Endothelial cell of hepatic sinusoid (primary cell): Measurements from ENCODE around the gene TNK1.
"Not testable (repeated sequence)": the region's sequence is repeated elsewhere in the genome, so short reads cannot be mapped to it uniquely, and the experiment has no call there.

Experiments used
- in situ Hi-C: cut with HindIII; loops from 2 replicates; pipeline ENCODE4 v1.10.0; 2017; ENCODE audit warnings: low sequenced_read_pairs

The TNK1 gene

DNA sequence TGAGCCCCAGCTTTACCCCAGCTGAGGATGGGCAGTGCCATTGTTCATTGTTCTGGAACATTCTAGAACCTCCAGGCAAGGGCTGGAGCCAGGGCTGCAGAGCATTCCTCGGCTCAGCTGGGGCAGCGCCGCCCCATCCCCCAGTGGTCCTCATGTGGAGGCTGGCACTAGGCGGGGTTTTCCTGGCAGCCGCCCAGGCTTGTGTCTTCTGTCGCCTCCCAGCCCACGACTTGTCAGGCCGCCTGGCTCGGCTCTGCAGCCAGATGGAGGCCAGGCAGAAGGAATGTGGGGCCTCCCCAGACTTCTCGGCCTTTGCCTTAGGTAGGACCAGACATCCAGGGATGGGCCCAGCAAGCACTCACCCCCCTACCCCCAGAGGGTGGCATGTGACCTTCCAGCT lies 25.8 kb upstream of the TNK1 start, which contains the start of gene TMEM95:
TMEM95 (plus strand) TSS at position 104 of the 400 bp plus-strand sequence; CDS start at position 153, 49 bp downstream.
- in situ Hi-C loops: no loop called here

DNA sequence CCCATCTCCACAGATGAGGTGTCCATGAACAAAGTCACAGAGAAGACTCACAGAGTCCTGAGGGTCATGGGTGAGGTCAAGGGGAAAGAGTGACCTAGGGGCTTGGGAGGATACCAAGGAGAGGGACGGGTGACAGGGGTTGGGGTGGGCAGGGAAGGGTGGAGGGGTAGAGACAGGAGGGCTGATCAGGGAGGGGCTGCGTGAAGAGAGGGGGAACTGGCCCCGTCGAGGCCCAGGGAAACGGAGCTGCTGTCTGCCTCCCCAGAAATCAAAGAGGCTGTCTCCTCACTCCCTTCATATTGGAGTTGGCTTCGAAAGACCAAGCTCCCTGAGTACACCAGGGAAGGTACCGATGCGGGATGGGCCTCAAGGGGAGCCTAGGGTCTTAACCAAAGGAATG lies 25.3 kb upstream of the TNK1 start:
- in situ Hi-C loops: no loop called here

DNA sequence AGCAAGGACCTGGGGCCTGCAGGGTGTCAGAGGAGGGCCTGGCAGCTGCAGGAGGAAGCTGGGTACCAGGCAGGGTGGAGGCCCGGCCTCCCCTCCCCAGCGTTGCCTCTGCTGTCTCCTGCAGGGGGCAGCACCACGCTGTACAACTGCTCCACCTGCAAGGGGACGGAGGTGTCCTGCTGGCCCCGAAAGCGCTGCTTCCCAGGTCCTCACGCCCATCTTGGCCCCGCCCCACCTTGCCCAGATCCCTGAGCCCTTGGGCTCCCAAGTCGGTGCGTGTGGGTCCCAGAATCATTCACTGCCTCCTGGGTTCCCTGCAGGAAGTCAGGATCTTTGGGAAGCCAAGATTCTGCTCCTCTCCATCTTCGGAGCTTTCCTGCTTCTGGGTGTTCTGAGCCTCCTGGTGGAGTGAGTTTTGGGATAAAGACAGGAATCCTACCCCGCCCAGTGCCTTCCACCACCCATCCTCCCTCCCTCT lies 24.8 kb upstream of the TNK1 start:
- in situ Hi-C loops: no loop called here

DNA sequence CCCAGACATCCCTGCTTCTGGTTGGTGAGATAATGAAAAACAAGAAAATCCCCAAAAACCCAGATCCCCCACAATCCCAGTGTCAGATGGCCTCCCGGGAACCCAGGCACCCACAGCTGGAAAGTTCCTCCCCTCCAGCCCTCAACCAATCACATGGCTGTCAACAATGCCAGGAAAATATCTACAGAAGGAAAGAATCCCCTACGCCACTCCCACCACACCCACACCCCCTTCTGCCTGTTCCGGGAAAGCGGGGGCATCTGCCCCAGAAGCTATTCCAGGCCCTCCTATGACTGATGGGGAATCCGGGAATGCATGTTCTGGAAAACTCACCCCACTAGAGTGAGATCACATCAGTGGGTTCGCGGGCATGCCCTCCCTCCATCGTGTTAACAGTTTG lies 24.1 kb upstream of the TNK1 start:
- in situ Hi-C loops: no loop called here

DNA sequence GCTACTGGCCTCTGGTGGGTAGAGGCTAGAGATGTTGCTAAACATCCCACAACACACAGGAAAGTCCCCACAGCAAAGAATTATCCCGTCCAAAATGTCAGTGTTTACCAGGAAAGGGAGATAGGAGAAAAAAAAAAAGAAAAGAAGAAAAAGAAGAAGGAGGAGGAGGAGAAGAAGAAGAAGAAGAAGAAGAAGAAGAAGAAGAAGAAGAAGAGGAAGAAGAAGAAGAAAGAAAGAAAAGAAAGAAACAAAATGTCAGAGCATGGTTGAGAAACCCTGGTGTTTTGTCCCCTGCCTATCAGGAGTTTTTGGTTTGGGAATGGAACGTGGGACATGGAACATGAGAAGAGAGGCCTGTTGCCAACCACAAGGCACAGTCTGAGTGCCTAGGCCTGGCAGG lies 23.5 kb upstream of the TNK1 start:
- in situ Hi-C loops: no loop called here

DNA sequence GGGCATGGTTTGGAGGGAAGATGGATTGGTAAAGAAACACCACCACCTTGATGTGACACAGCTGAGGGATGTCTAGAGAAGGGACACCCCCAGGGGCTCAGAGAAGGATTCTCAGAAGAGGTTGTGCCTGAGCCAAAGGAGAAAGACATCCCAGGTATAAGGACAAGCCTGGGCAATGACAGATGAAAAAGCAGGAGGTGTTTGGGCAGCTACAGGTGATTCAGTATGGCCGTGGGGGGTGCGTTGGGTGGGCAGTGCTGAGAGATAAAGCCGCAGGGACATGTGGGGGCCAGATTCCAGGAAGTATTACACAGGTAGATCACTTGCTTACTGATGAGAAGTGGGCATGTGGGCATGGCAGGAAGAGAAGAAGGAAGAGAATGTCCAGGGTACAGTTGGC lies 19.0 kb upstream of the TNK1 start:
- in situ Hi-C loops: no loop called here

DNA sequence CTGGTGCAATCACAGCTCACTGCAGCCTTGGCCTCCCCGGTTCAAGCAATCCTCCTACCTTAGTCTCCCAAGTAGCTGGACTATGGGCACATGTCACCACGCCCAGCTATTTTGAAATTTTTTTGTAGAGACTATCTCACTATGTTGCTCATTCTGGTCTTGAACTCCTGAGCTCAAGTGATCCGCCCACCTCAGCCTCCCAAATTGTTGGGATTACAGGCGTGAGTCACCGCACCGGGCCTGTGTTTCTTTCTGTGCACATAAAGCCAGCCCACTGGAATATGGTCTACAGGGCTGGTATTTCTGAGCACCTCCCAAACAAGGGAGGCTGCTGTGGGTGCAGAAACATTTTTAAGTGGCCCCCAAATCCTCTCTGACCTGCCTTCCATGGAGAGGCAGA lies 17.6 kb upstream of the TNK1 start:
- in situ Hi-C loops: no loop called here

DNA sequence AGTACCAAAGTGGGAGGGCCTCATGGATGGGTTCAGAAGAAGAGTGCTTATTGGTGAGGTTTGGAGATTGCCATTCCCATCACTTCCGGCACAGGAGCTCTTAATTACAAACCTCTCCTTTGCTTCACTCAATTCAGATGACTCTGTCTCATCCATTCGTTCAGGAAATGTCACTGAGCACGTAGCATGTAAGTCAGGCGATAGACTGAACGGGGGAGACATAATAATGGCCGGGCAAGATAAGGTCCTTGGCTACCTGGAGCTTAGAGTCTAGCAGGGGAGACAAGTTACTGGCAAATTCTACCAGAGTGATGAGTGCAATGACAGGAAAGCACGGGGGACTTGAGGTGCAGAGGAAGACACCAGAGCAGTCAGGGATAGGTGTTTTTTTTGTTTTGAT lies 14.9 kb upstream of the TNK1 start:
- in situ Hi-C loops: not testable (repeated sequence)

DNA sequence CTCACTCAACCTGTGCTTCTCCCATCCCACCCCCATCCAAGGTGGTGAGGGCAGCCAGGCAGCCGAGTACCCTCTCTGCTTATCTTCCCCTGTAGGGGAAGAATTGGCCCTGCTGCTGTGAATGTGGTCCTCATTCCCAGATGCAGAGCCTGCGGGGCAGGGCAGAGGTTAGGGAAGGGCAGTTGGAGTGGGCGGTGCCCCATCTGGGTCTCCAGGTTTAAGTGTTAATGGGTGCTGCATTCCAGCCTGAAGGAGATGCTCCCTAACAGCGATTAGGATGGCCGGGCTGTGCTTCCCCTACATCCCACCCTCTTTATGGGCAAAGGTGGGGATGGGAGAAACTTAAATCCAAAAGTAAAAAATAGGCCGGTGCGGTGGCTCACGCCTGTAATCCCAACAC lies 13.8 kb upstream of the TNK1 start:
- in situ Hi-C loops: no loop called here

DNA sequence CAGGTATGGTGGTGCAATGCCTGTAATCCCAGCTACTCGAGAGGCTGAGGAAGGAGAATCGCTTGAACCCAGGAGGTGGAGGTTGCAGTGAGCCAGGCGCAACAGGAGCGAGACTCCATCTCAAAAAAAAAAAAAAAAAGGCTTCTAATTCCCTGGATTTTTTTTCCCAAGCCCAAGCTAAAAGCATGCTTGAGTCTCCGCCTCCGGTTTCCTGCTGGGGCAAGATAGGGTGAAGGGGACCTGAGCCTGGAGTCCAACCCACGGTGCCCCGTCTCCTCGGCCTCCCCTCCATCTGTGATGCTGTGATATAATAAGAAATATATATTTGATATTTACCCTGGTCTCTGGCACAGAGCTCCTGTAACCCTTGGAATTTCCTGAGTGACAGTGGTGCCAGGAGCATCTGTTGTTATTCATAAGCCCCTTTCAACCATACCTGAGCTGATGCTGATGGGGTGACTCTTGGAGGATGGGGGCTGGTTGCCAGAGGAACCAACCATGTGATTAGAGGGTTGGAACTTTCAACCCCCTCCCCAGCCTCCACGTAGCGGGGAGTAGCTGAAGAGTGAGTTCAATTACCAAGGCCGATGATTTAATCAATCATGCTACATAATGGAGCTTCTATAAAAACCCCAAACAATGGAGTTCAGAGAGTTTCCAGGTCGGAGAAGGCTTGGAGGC lies 12.8 kb upstream of the TNK1 start:
- in situ Hi-C loops: no loop called here

DNA sequence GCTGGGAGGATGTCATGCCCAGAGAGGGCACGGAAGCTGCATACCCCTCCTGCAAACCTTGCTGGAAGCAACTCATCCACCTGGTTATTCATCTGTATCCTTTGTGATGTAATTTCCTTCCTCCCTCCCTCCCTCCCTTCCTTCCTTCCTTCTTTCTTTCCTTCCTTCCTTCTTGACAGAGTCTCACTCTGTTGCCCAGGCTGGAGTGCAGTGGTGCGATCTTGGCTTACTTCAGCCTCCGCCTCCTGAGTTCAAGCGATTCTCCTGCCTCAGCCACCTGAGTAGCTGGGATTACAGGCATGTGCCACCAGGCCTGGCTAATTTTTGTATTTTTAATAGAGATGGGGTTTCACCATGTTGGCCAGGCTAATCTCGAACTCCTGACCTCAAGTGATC lies 12.3 kb upstream of the TNK1 start:
- in situ Hi-C loops: not testable (repeated sequence)

DNA sequence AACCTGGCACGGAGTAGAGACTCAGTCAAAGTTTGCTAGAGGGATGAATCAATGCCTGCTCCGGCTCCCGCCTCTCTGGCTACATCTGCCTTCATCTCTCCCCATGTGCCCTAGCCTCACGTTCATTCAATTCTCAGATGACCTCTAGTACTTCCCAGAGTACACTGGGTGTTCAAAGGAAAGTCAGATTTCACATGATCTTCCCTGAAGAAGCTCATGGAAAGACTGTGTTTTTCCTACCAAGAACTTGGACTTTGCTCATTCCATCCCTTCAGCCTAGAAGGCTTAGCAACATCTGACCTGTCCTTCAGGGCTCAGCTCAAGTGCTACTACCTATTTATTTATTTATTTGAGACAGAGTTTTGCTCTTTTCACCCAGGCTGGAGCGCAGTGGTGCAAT lies 11.1 kb upstream of the TNK1 start:
- in situ Hi-C loops: no loop called here

DNA sequence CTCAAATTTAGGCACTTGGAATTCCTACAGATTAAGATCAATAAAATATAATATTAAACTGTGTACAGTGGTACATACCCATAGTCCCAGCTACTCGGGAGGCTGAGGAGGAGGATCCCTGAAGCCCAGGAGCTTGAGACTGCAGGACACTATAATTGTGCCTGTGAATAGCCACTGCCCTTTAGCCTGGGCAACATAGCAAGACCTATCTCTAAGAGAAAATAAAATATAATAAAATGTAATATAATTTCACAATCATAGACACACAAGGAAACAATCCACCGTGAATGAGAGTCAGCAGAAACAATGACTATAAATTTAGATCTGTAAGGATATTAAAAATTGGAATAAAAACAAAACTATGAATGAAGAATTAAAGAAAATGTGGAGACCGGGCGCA lies 10.0 kb upstream of the TNK1 start:
- in situ Hi-C loops: no loop called here

DNA sequence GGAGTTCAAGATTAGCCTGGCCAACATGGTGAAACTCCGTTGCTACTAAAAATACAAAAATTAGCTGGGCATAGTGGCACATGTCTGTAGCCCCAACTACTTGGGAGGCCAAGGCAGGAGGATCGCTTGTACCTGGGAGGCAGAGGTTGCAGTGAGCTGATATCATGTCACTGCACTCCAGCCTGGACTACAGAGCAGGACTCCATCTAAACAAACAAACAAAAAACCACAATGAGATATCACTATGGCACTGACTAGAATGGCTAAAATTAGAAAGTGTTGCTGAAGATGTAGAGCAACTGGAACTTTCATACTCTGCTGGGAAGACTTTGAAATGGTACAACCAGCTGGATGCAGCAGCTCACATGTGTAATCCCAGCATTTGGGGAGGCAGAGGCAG lies 6.5 kb upstream of the TNK1 start:
- in situ Hi-C loops: no loop called here

DNA sequence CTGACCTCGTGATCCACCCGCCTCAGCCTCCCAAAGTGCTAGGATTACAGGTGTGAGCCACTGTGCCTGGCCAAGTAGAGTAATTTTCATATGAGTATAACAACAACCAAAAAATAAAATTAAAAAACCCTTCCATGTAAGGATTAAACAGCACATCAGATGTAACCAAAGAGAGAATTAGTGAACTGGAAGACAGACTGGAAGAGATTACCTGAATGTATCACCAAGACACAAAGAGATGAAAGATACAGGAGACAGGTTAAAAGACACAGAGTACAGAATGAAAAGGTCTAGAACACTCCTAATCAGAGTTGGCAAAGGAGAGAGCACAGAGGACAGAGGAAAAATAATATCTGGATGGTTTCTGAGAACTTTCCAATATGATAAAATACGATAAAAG lies 1.8 kb upstream of the TNK1 start:
- in situ Hi-C loops: no loop called here

DNA sequence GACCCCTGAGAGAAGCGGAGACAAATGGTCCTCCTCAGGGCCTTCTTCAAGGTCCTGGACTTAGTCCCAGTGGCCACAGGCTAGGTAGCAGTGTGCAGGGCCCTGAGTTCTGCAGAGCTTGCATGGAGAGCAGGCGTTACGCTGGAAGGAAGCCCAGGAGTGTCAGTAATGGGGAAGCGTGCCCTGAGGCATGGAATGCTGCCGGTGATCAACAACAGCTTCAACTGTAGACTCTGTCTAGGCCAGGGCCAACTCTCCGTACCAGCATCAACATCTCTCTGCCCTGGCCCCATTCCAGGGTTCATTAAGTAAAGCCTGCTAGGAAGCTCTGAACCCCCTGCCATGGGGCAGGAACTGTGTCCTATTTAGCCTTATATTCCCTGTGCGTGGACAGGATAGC lies 568 bp upstream of the TNK1 start:
- in situ Hi-C loops: no loop called here

DNA sequence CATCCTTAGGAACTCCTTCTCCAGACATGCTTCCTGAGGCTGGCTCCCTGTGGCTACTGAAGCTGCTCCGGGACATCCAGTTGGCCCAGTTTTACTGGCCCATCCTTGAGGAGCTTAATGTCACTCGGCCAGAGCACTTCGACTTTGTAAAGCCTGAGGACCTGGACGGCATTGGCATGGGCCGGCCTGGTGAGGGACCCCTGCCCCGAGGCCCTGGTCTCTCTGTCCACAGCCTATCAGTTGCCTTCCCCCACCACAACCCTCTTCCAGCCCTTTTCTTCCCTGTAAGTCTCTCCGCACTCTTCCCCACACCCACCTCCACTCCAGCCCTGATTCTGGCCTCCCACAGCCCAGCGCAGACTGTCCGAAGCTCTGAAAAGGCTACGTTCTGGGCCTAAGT lies 2.0 kb downstream of the TNK1 start:
- in situ Hi-C loops: no loop called here

DNA sequence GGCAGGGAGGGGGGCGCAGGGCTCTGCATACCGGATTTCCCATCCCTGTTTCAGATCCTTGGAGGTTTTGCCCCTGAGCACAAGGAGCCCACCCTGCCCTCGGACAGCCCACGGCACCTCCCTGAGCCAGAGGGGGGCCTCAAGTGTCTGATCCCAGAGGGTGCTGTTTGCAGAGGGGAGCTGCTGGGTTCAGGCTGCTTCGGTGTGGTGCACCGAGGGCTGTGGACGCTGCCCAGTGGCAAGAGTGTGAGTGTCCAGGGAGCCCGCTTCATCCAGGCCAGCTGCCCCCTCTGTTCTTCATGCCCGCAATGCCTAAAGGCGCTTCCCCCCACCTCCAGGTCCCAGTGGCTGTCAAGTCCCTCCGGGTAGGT lies 2.5 kb downstream of the TNK1 start:
- in situ Hi-C loops: no loop called here

DNA sequence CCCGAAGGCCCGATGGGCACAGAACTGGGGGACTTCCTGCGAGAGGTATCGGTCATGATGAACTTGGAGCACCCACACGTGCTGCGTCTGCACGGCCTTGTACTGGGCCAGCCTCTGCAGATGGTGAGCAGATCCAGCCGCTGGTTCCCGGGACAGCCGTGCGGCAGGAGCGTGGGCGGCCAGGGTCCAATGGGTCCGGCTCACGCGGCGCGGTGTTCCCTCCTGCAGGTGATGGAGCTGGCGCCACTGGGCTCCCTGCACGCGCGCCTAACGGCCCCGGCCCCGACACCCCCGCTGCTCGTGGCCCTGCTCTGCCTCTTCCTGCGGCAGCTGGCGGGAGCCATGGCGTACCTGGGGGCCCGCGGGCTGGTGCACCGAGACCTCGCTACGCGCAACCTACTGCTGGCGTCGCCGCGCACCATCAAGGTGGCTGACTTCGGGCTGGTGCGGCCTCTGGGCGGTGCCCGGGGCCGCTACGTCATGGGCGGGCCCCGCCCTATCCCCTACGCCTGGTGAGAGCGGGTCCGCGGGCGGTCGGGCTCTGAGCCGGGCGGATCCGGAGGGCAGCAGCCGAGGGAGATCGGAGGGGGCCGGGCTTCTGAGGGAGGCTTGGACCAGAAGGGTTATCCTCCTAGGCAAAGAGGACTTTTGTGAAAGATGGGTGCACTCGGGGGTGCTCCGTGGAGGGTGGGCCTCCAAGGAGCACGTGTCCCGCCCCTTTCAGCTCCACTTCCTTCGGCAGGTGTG lies 3.0 kb downstream of the TNK1 start:
- in situ Hi-C loops: no loop called here

DNA sequence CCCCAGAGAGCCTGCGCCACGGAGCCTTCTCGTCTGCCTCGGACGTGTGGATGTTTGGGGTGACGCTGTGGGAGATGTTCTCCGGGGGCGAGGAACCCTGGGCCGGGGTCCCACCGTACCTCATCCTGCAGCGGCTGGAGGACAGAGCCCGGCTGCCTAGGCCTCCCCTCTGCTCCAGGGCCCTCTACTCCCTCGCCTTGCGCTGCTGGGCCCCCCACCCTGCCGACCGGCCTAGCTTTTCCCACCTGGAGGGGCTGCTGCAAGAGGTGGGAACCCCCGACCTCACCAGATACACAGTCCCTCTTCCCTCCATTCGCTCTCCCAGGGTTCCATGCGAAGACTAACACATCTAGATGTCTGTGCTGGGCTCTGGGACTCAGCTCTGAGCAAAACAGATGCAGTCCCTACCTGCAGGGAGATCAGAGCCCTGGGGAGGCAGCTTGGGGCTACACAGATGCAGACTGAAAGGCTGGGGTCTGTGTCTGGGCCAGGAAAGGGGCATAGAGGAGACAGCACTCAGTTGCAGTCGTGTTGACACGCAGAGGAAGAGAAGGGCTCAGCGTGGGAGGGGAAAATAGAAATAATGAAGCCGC lies 3.7 kb downstream of the TNK1 start:
- in situ Hi-C loops: loop anchor here (5.0 kb wide), 2 partner anchors 48 to 93 kb away; partner anchors contain the start of gene ZBTB4

DNA sequence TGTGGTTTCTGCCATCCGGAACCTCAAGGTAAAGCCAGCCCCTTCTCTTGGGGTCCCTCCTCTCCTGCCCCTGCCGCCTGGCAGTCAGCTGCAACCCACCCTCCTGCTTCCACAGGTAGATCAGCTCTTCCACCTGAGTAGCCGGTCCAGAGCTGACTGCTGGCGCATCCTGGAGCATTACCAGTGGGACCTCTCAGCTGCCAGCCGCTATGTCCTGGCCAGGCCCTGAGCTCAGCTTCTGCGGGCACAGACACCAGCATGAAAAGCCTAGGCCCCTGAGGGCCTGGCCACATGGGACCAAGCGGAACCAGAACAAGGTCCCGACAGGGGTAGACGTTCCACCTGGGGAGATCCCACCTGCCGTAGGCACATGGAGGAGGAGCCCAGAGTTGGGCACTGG lies 8.0 kb downstream of the TNK1 start:
- in situ Hi-C loops: loop anchor here (5.0 kb wide), 2 partner anchors 43 to 88 kb away; partner anchors contain the start of gene ZBTB4
